ENCODE measurements around the gene SYPL2. TPM values are rescaled to one million over a fixed set of nuclear protein-coding genes. Genes with fewer than 3 reads are reported as not detected.

The SYPL2 gene
- total RNA-seq, 4 donors from 2014 or later, result 0.27 to 1.8 (median 0.38) TPM; not detected in 1

DNA sequence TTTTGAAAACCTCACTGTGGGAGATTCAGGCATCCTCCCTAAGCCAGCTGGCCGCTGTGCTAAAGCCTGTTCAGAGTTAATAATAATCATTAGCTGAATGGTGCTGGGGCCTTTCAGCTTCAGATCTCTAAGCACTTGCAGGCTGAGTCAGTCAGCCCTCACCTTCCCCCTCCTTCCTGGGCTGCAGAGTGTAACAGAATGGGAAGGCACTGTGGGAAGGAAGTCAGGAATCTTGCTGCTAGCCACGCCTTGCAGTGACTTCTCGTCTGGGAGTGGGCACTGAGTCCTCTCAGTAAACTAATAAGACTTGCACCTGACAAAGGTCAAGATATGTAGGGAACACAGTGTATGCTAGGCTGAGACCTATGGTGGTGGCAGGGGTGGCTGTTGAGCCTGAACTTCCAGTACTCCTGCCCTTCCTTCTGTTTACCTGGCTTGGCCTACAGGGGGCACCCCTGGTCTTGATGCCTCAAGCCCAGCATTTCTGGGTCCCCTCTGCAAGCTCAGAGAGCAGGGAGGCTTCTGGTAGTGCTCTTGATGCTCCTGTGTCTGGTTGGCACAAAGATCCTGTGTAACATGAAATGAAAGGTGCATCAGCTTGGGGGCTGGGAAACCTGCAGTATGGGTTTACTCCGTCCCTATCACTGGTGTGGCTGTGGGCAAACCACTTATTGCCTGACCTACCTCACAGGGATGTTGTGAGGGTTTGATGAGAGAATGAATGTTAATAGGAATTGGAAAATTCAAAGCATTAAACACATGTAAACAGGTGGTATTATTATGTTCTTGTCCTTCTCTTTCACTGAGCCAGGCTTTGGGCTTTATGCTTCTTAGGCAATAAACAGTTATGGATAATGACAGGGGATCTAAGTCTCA, 33.6 kb downstream of the SYPL2 start:
- 49 to 56% methylated on average over 4 of the region's 4 CpGs for WGBS, 2 donors
- intact Hi-C loops (cut with DNase I; ENCODE audit: low total_unique reads), result no loop called here
- DNase-seq (ENCODE audit: low spot score in 2 of 2), result no peak
- no peak overlapping the region for H3K4me3 ChIP-seq (ENCODE audit: low read depth, poor library complexity, severe bottlenecking)
- TF ChIP-seq POLR2A (IDR thresholded peaks at IDR 0.05), result no peak
- no peak for TF ChIP-seq CTCF (IDR thresholded peaks at IDR 0.05)

GRCh38 chr1:109500941-109501381, 34.6 kb downstream of the SYPL2 start:
- intact Hi-C loops (cut with DNase I; ENCODE audit: low total_unique reads), result no loop called here
- TF ChIP-seq POLR2A (IDR thresholded peaks at IDR 0.05), result no peak
- TF ChIP-seq CTCF (IDR thresholded peaks at IDR 0.05), result no peak
- 39 to 47% methylated on average over 5 of the region's 5 CpGs for WGBS, 2 donors
- no peak overlapping the region for H3K4me3 ChIP-seq (ENCODE audit: low read depth, poor library complexity, severe bottlenecking)
- no peak for DNase-seq (ENCODE audit: low spot score in 2 of 2)

GRCh38 chr1:109501644-109502363, 35.5 kb downstream of the SYPL2 start:
- TF ChIP-seq CTCF (IDR thresholded peaks at IDR 0.05) (no peak), POLR2A (IDR thresholded peaks at IDR 0.05) (no peak)
- intact Hi-C loops (cut with DNase I; ENCODE audit: low total_unique reads), result no loop called here
- H3K4me3 ChIP-seq (ENCODE audit: low read depth, poor library complexity, severe bottlenecking), result no peak overlapping the region
- 42 to 50% methylated on average over 5 of the region's 5 CpGs for WGBS, 2 donors
- DNase-seq (ENCODE audit: low spot score in 2 of 2), result no peak

GRCh38 chr1:109502364-109502851, 36.1 kb downstream of the SYPL2 start:
- intact Hi-C loops (cut with DNase I; ENCODE audit: low total_unique reads), result no loop called here
- no peak overlapping the region for H3K4me3 ChIP-seq (ENCODE audit: low read depth, poor library complexity, severe bottlenecking)
- DNase-seq (ENCODE audit: low spot score in 2 of 2), result no peak
- 56 to 65% methylated on average over 3 of the region's 3 CpGs for WGBS, 2 donors
- TF ChIP-seq CTCF (IDR thresholded peaks at IDR 0.05) (no peak), POLR2A (IDR thresholded peaks at IDR 0.05) (no peak)

- 42 to 49% methylated on average over 5 of the region's 5 CpGs for WGBS, 2 donors
- no peak for DNase-seq (ENCODE audit: low spot score in 2 of 2)
- TF ChIP-seq CTCF (IDR thresholded peaks at IDR 0.05) (no peak), POLR2A (IDR thresholded peaks at IDR 0.05) (no peak)
- no peak overlapping the region for H3K4me3 ChIP-seq (ENCODE audit: low read depth, poor library complexity, severe bottlenecking)
- intact Hi-C loops (cut with DNase I; ENCODE audit: low total_unique reads), result no loop called here
Measured at GRCh38 chr1:109503935-109504334, 37.6 kb downstream of the SYPL2 start.

All from lower leg skin (tissue), 4 donors.